H9 (cell line): Measurements from ENCODE around the gene FBXL15. TPM values are rescaled to one million over a fixed set of nuclear protein-coding genes. Genes with fewer than 3 reads are reported as not detected.

Experiments used
- DNase-seq: peaks from one replicate; pipeline ENCODE4 v3.0.0-alpha.2; 2017
- H2AFZ ChIP-seq: one replicate; pipeline ENCODE4 v1.6.1; 2013; ENCODE audit warnings: mild to moderate bottlenecking, low read length, control low read depth, moderate library complexity
- H2AK5ac ChIP-seq: 2 replicates; pipeline ENCODE4 v1.6.1; 2013; ENCODE audit warnings: low read length, control low read depth, mixed read lengths; ENCODE audit not compliant: insufficient read length
- H2BK120ac ChIP-seq: one replicate; pipeline ENCODE4 v1.6.1; 2013; ENCODE audit warnings: low read depth, mild to moderate bottlenecking, low read length, control low read depth, inconsistent platforms; ENCODE audit not compliant: poor library complexity, severe bottlenecking
- H2BK12ac ChIP-seq: 2 replicates; pipeline ENCODE4 v1.6.1; 2013; ENCODE audit warnings: low read length, control low read depth, mixed read lengths, low read depth; ENCODE audit not compliant: insufficient read length
- H2BK15ac ChIP-seq: 2 replicates; pipeline ENCODE4 v1.6.1; 2013; ENCODE audit warnings: low read depth, low read length, control low read depth
- H2BK20ac ChIP-seq: one replicate; pipeline ENCODE4 v1.6.1; 2013; ENCODE audit warnings: low read depth, mild to moderate bottlenecking, low read length, control low read depth, inconsistent platforms; ENCODE audit not compliant: poor library complexity, severe bottlenecking
- H2BK5ac ChIP-seq: 2 replicates; pipeline ENCODE4 v1.6.1; 2013; ENCODE audit warnings: low read length, control low read depth, mixed read lengths; ENCODE audit not compliant: insufficient read length
- H3K14ac ChIP-seq: 2 replicates; pipeline ENCODE4 v1.6.1; 2013; ENCODE audit warnings: low read length, control low read depth; ENCODE audit not compliant: insufficient read depth
- H3K18ac ChIP-seq: 2 replicates; pipeline ENCODE4 v1.6.1; 2013; ENCODE audit warnings: low read depth, mild to moderate bottlenecking, mixed read lengths, low read length, control low read depth; ENCODE audit not compliant: insufficient read length
- H3K23ac ChIP-seq: 2 replicates; pipeline ENCODE4 v1.6.1; 2013; ENCODE audit warnings: low read length, control low read depth, mixed read lengths, low read depth; ENCODE audit not compliant: insufficient read length
- H3K23me2 ChIP-seq: 2 replicates; pipeline ENCODE4 v1.6.1; 2013; ENCODE audit warnings: low read depth, mild to moderate bottlenecking, mixed read lengths, low read length, control low read depth; ENCODE audit not compliant: insufficient read length, poor library complexity, severe bottlenecking
- H3K27ac ChIP-seq: 2 replicates; pipeline ENCODE4 v1.5.1; 2013; ENCODE audit warnings: low read length, control low read depth, mixed read lengths, low read depth; ENCODE audit not compliant: insufficient read length
- H3K27me3 ChIP-seq: 2 replicates; pipeline ENCODE4 v1.6.1; 2013; ENCODE audit warnings: low read length, control low read depth, inconsistent platforms; ENCODE audit not compliant: insufficient read depth
- H3K4ac ChIP-seq: 2 replicates; pipeline ENCODE4 v1.6.1; 2013; ENCODE audit warnings: low read depth, mild to moderate bottlenecking, control low read depth, inconsistent platforms, low read length, moderate library complexity
- H3K4me1 ChIP-seq: 2 replicates; pipeline ENCODE4 v1.6.1; 2013; ENCODE audit warnings: low read length, control low read depth, inconsistent platforms; ENCODE audit not compliant: insufficient read depth
- H3K4me2 ChIP-seq: 2 replicates; pipeline ENCODE4 v1.6.1; 2013; ENCODE audit warnings: low read length, control low read depth, mixed read lengths; ENCODE audit not compliant: insufficient read length, insufficient read depth
- H3K56ac ChIP-seq: 2 replicates; pipeline ENCODE4 v1.6.1; 2013; ENCODE audit warnings: low read depth, mild to moderate bottlenecking, mixed read lengths, low read length, control low read depth; ENCODE audit not compliant: insufficient read length
- H3K79me1 ChIP-seq: 2 replicates; pipeline ENCODE4 v1.6.1; 2013; ENCODE audit warnings: low read depth, mild to moderate bottlenecking, moderate library complexity, low read length, control low read depth, inconsistent platforms; ENCODE audit not compliant: insufficient read depth, poor library complexity, severe bottlenecking
- H3K79me2 ChIP-seq: 2 replicates; pipeline ENCODE4 v1.6.1; 2013; ENCODE audit warnings: low read length, control low read depth, inconsistent platforms; ENCODE audit not compliant: insufficient read depth
- H3K9ac ChIP-seq: 2 replicates; pipeline ENCODE4 v1.6.1; 2013; ENCODE audit warnings: low read length, control low read depth, mixed read lengths; ENCODE audit not compliant: insufficient read length; ENCODE audit errors: extremely low read depth
- H3K9me3 ChIP-seq: one replicate; pipeline ENCODE4 v1.6.1; 2013; ENCODE audit warnings: low read depth, low read length, inconsistent platforms; ENCODE audit not compliant: control insufficient read depth
- H3T11ph ChIP-seq: one replicate; pipeline ENCODE4 v1.6.1; 2013; ENCODE audit warnings: mild to moderate bottlenecking, low read length, control low read depth, inconsistent platforms
- H4K20me1 ChIP-seq: one replicate; pipeline ENCODE4 v1.6.1; 2013; ENCODE audit not compliant: control insufficient read depth, insufficient read length, insufficient read depth
- H4K5ac ChIP-seq: 2 replicates; pipeline ENCODE4 v1.6.1; 2013; ENCODE audit warnings: low read depth, mild to moderate bottlenecking, mixed read lengths, low read length, control low read depth; ENCODE audit not compliant: insufficient read length
- H4K8ac ChIP-seq: replicated peaks from 2 replicates; pipeline ENCODE4 v1.6.1; 2013; ENCODE audit warnings: low read length, control low read depth, mixed read lengths, low read depth; ENCODE audit not compliant: insufficient read length
- H4K91ac ChIP-seq: 2 replicates; pipeline ENCODE4 v1.6.1; 2013; ENCODE audit warnings: low read depth, mild to moderate bottlenecking, moderate library complexity, mixed read lengths, low read length, control low read depth; ENCODE audit not compliant: insufficient read length
- H3K27ac Mint-ChIP-seq, 3 experiments: 2 replicates in 2 of 3; 3 replicates in 1 of 3; pipeline ENCODE4 v1.8.0; 2020 to 2021; ENCODE audit warnings: mixed read lengths in 3 of 3, mild to moderate bottlenecking in 1 of 3, moderate library complexity in 1 of 3
- H3K27me3 Mint-ChIP-seq: 2 replicates; pipeline ENCODE4 v1.8.0; 2021; ENCODE audit warnings: low read depth, mild to moderate bottlenecking, moderate library complexity, mixed read lengths
- H3K36me3 Mint-ChIP-seq, 3 experiments: 2 replicates in 2 of 3; 3 replicates in 1 of 3; pipeline ENCODE4 v1.8.0; 2020 to 2021; ENCODE audit warnings: low read depth in 3 of 3, mixed read lengths in 3 of 3; ENCODE audit not compliant: insufficient read depth in 1 of 3
- H3K4me1 Mint-ChIP-seq, 2 experiments: 2 replicates each; pipeline ENCODE4 v1.8.0; 2020; ENCODE audit warnings: mixed read lengths in 2 of 2
- H3K4me3 Mint-ChIP-seq, 2 experiments: 2 replicates in 1 of 2; 3 replicates in 1 of 2; pipeline ENCODE4 v1.8.0; 2020 to 2021; ENCODE audit warnings: mild to moderate bottlenecking in 2 of 2, mixed read lengths in 2 of 2, moderate library complexity in 1 of 2
- H3K9me3 Mint-ChIP-seq, 2 experiments: 2 replicates in 1 of 2; 3 replicates in 1 of 2; pipeline ENCODE4 v1.8.0; 2020; ENCODE audit warnings: mild to moderate bottlenecking in 2 of 2, mixed read lengths in 2 of 2, moderate library complexity in 1 of 2
- WGBS: extraction: QIAGEN DNeasy Blood & Tissue Kit; methylation state at CpG from one replicate; pipeline ENCODE4 v1.1.7; 2013; ENCODE audit warnings: missing lambda C conversion rate, low lambda C conversion rate, mixed read lengths; ENCODE audit not compliant: insufficient read length; ENCODE audit errors: extremely low coverage; 5-methylcytosine and 5-hydroxymethylcytosine counted together
- total RNA-seq: library from RNA; stranded (reverse); gene quantifications from 2 replicates; pipeline ENCODE4 v1.2.1, GENCODE V29; 2021
- TF ChIP-seq, protein P1 (sequence below): fragments of 200-600 bp; sonication (generic); conservative IDR thresholded peaks from 3 replicates; pipeline ENCODE4 v1.8.0; 2021; ENCODE audit warnings: antibody characterized with exemption, mild to moderate bottlenecking

Gene FBXL15
- total RNA-seq, 1 experiment from 2014 or later = 9.1 TPM

DNA sequence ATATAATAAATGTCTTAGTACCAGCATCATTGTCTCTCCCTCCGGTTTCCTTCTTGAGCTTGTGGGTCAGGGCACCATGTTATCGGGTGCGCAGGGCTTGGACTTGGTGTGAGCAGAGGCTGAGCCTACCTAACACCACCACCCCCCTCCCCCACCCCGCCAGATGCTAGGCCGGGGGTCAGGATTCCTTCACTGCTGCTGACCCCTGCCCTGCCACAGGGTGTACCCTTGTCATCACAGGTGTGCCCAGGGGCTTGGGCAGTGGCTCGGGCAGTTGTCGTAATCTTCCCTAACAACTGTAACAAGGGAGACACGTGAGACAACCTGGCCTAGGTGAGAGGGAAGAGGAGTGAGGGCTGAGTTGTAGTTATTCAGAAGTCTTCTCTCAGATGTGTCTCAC lies 37.8 kb upstream of the FBXL15 start:
- Histone ChIP-seq H3T11ph (no peak overlapping the region), H2BK20ac (no peak overlapping the region), H4K91ac (no peak overlapping the region), H4K8ac (no peak overlapping the region), H4K20me1 (no peaks in the 10 kb centered on the region), H2AFZ (no peak overlapping the region), H3K23ac (no peak overlapping the region), H3K27ac (no peak overlapping the region), H3K9me3 (no peaks in the 10 kb centered on the region), H2BK12ac (no peak overlapping the region), H2AK5ac (no peak overlapping the region), H3K14ac (no peak overlapping the region), H3K56ac (no peak overlapping the region), H2BK120ac (no peak overlapping the region), H2BK15ac (no peak overlapping the region), H3K9ac (no peak overlapping the region), H2BK5ac (no peak overlapping the region), H4K5ac (no peak overlapping the region), H3K27me3 (no peaks in the 10 kb centered on the region), H3K79me1 (no peaks in the 10 kb centered on the region), H3K4me1 (no peaks in the 10 kb centered on the region), H3K23me2 (no peaks in the 10 kb centered on the region), H3K4ac (no peak overlapping the region), H3K79me2 (no peaks in the 10 kb centered on the region), H3K4me2 (no peak overlapping the region), H3K18ac (no peak overlapping the region)
- DNase-seq = no peak
- Mint-ChIP-seq H3K36me3 (peaks cover 6 to 24% (median 12%) of the 10 kb centered on the region in 3 experiments), H3K27me3 (no peaks in the 10 kb centered on the region), H3K4me1 (no peaks in the 10 kb centered on the region), H3K9me3 (no peaks in the 10 kb centered on the region), H3K4me3 (no peak overlapping the region), H3K27ac (no peak overlapping the region)
- TF ChIP-seq, protein P1, sequence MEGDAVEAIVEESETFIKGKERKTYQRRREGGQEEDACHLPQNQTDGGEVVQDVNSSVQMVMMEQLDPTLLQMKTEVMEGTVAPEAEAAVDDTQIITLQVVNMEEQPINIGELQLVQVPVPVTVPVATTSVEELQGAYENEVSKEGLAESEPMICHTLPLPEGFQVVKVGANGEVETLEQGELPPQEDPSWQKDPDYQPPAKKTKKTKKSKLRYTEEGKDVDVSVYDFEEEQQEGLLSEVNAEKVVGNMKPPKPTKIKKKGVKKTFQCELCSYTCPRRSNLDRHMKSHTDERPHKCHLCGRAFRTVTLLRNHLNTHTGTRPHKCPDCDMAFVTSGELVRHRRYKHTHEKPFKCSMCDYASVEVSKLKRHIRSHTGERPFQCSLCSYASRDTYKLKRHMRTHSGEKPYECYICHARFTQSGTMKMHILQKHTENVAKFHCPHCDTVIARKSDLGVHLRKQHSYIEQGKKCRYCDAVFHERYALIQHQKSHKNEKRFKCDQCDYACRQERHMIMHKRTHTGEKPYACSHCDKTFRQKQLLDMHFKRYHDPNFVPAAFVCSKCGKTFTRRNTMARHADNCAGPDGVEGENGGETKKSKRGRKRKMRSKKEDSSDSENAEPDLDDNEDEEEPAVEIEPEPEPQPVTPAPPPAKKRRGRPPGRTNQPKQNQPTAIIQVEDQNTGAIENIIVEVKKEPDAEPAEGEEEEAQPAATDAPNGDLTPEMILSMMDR = no peak
- no CpG with 5 or more reads among the region's 8 CpGs for WGBS
